Progenitor cell of endocrine pancreas (in vitro differentiated cells): ENCODE data around the gene ADM. TPM values are rescaled to one million over a fixed set of nuclear protein-coding genes. Genes with fewer than 3 reads are reported as not detected.

ENCODE experiments used
- DNase-seq: peaks from one replicate; pipeline ENCODE4 v3.0.0; 2021; ENCODE audit warnings: low spot score; ENCODE audit not compliant: unreplicated experiment
- H3K27ac Mint-ChIP-seq: 2 replicates; pipeline ENCODE4 v1.8.0; 2021; ENCODE audit warnings: mild to moderate bottlenecking, moderate library complexity, mixed read lengths
- H3K27me3 Mint-ChIP-seq: 2 replicates; pipeline ENCODE4 v1.8.0; 2021; ENCODE audit warnings: mixed read lengths
- H3K36me3 Mint-ChIP-seq: 2 replicates; pipeline ENCODE4 v1.8.0; 2022; ENCODE audit warnings: mixed read lengths; ENCODE audit not compliant: insufficient read depth
- H3K4me1 Mint-ChIP-seq: 2 replicates; pipeline ENCODE4 v1.8.0; 2021; ENCODE audit warnings: low read depth, mixed read lengths
- H3K4me3 Mint-ChIP-seq: 2 replicates; pipeline ENCODE4 v1.8.0; 2021; ENCODE audit warnings: low read depth, mild to moderate bottlenecking, moderate library complexity, mixed read lengths
- H3K9me3 Mint-ChIP-seq: 2 replicates; pipeline ENCODE4 v1.8.0; 2021; ENCODE audit warnings: low read depth, mixed read lengths
- CTCF ChIP-seq: fragments of 200-600 bp; sonication (generic); IDR thresholded peaks from one replicate; pipeline ENCODE4 v1.5.0; 2021; ENCODE audit warnings: antibody characterized with exemption, mild to moderate bottlenecking; ENCODE audit not compliant: unreplicated experiment
- total RNA-seq: library from RNA; stranded (reverse); gene quantifications from 2 replicates; pipeline ENCODE4 v1.2.1, GENCODE V29; 2021

Gene ADM
- total RNA-seq, 1 donor from 2014 or later: 8.4 TPM

DNA sequence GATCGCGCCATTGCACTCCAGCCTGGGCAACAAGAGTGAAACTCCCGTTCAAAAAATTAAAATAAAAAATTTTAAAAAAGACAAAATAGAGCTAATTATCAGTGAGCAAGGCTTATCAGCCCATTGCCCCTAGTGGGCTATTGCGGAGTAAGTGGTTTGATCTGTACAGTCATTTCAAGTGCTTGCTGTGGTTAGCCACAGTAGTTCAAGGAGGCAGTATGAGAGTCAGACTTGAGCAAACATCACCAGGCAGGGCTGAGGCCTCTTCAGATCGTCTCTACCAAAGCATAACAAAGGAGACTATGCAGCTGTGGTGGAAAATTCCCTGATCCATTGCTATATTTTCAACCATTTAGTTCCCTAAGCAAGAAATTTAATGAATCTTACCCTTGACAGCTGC lies 6.5 kb upstream of the ADM start:
- Mint-ChIP-seq H3K9me3 (no peaks in the 10 kb centered on the region), H3K27ac (no peak overlapping the region), H3K27me3 (peaks cover 42% of the 10 kb centered on the region), H3K36me3 (no peaks in the 10 kb centered on the region), H3K4me1 (peaks cover 15% of the 10 kb centered on the region), H3K4me3 (no peak overlapping the region)
- no peak for DNase-seq
- no peak for TF ChIP-seq CTCF

GRCh38 chr11:10301656-10302358 lies 3.1 kb upstream of the ADM start:
- Mint-ChIP-seq H3K4me1 (peaks cover 20% of the 10 kb centered on the region), H3K27me3 (peaks cover 49% of the 10 kb centered on the region), H3K27ac (peak overlapping the region; percentile 0), H3K36me3 (no peaks in the 10 kb centered on the region), H3K9me3 (no peaks in the 10 kb centered on the region), H3K4me3 (peak overlapping the region; percentile 93)
- no peak for DNase-seq
- TF ChIP-seq CTCF: no peak

DNA sequence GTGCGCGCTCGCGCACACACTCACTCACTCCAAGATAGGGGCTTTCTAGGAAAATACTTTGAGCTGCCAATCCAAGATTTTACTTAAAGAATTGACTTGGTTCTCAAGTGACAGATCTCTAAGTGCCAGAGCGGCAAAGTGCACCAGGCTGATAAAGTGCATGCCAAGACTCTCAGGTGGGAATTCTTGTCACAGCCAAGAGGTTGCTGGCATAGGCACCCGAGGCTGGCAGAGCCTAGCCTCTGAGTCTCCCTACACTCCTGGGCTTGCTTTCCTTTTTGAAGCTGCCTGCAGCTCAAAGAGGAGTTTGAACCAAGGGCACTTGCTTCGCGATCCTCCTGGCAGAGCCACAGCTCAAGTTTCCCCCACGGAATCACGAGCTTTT lies 2.5 kb upstream of the ADM start:
- Mint-ChIP-seq H3K9me3 (no peaks in the 10 kb centered on the region), H3K27me3 (peaks cover 53% of the 10 kb centered on the region), H3K27ac (peak overlapping the region; percentile 92), H3K36me3 (no peaks in the 10 kb centered on the region), H3K4me1 (peaks cover 22% of the 10 kb centered on the region), H3K4me3 (peak overlapping the region; percentile 93)
- TF ChIP-seq CTCF: no peak
- no peak for DNase-seq

DNA sequence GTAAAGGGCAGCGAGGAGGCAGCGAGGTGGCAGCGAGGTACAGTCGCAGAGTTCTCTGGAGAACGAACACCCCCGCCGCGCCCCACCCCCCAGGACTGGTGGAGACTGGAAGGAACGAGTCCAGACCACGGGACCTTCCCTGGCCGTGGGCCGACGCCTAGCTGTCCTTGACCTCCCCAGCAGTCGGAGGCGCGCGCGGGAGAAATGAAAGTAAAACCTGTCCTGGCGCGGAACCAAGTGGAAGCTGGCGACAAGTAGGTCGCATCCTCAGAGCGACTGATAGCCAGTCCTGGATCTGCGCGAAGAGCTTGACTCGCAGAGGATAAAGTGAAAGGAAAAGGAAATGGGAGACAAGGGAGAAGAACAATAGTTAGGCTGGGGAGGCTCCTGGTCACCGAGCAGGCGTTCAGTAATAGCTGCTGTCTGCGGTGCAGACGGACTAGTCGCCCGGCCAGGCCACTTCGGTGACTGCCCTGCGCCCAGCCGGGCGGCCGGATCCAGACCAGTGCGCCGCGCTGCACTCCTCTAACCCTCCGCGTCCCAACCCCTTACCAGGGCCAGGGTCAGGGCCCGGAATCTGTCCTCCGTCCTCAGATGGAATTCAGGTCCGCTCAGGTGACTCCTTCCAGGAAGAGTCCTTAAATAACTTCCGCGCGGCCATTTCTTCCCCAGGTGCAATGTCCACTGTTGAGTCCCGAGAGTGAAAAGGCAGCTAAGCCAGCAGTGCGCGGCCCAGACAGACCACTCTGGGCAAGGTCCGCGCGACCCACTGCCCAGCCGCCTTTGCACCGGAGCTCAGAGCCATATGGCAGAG lies 1.9 kb upstream of the ADM start:
- no peak for TF ChIP-seq CTCF
- Mint-ChIP-seq H3K27me3 (peaks cover 58% of the 10 kb centered on the region), H3K4me3 (peak overlapping the region; percentile 93)

GRCh38 chr11:10303558-10304363 lies 1.1 kb upstream of the ADM start:
- H3K9me3 Mint-ChIP-seq: no peaks in the 10 kb centered on the region
- H3K36me3 Mint-ChIP-seq: no peaks in the 10 kb centered on the region
- H3K27ac Mint-ChIP-seq: peak overlapping the region; percentile 92
- peak overlapping the region; percentile 93 for H3K4me3 Mint-ChIP-seq
- TF ChIP-seq CTCF: no peak
- H3K4me1 Mint-ChIP-seq: peaks cover 22% of the 10 kb centered on the region
- H3K27me3 Mint-ChIP-seq: peaks cover 67% of the 10 kb centered on the region
- no peak for DNase-seq

More for the DNA sequence above, 1.9 kb upstream of the ADM start:
- H3K9me3 Mint-ChIP-seq: no peaks in the 10 kb centered on the region
- H3K4me1 Mint-ChIP-seq: peaks cover 19% of the 10 kb centered on the region
- no peaks in the 10 kb centered on the region for H3K36me3 Mint-ChIP-seq
- H3K27ac Mint-ChIP-seq: peak overlapping the region; percentile 92
- no peak for DNase-seq
